Testis (tissue), 3 donors: ENCODE measurements around the gene MTERF1. TPM values are rescaled to one million over a fixed set of nuclear protein-coding genes. Genes with fewer than 3 reads are reported as not detected.

Source experiments
- DNase-seq: peaks from one replicate; pipeline ENCODE4 v3.0.0-alpha.2; 2019
- H3K27ac ChIP-seq, 2 donors: fragments of 200-600 bp; sonication (generic); one replicate each; pipeline ENCODE4 v1.5.1; 2019
- H3K27me3 ChIP-seq: fragments of 200-600 bp; sonication (generic); one replicate; pipeline ENCODE4 v1.5.1; 2019
- H3K36me3 ChIP-seq: fragments of 200-600 bp; sonication (generic); one replicate; pipeline ENCODE4 v1.5.1; 2017; ENCODE audit warnings: low read depth; ENCODE audit errors: missing control alignments
- H3K4me1 ChIP-seq: fragments of 200-600 bp; sonication (generic); one replicate; pipeline ENCODE4 v1.5.1; 2019
- H3K4me3 ChIP-seq, 2 donors: fragments of 200-600 bp; sonication (generic); one replicate each; pipeline ENCODE4 v1.5.1; 2017 to 2019
- H3K9me3 ChIP-seq: fragments of 200-600 bp; sonication (generic); one replicate; pipeline ENCODE4 v1.5.1; 2017
- POLR2A ChIP-seq: fragments of 450-650 bp; IDR thresholded peaks from one replicate; pipeline ENCODE4 v1.6.1; 2017; ENCODE audit warnings: antibody characterized with exemption, mild to moderate bottlenecking, moderate library complexity
- WGBS, 2 donors: methylation state at CpG; one replicate each; pipeline ENCODE4 v1.1.5; 2018; 5-methylcytosine and 5-hydroxymethylcytosine counted together
- intact Hi-C: fragments of 100-400 bp; cut with DNase I; formaldehyde crosslinking; loops from one replicate; pipeline ENCODE4 v1.15.1; 2023; ENCODE audit warnings: low total_unique reads
- polyA plus RNA-seq: library from polyadenylated mRNA; stranded (reverse); fragments of 350-450 nt; fragmentation: Illumina TruSeq; extraction: RNeasy Lipid Tissue Mini Kit (QIAGEN cat#74804); gene quantifications from one replicate; pipeline ENCODE4 v1.2.3, GENCODE V29; 2014; ENCODE audit warnings: low read depth, low replicate concordance; ENCODE audit not compliant: insufficient read depth
- total RNA-seq, 2 donors: library from RNA; depleted of rRNA; stranded (reverse); fragments of >200 nt; gene quantifications; one replicate each; pipeline ENCODE4 v1.2.3, GENCODE V29; 2016
- TF ChIP-seq, protein P1 (sequence below), 3 experiments: fragments of 450-650 bp in 2 of 3; fragments of 200-600 bp in 1 of 3; sonication (generic) in 1 of 3; IDR thresholded peaks; one replicate each; pipeline ENCODE4 v1.5.1; 2016 to 2019; ENCODE audit warnings: antibody characterized with exemption in 3 of 3, mild to moderate bottlenecking in 2 of 3, moderate library complexity in 1 of 3

The MTERF1 gene
- total and polyA plus RNA-seq, 3 donors from 2014 or later: 7.6 to 18.7 (median 10.0) TPM

DNA sequence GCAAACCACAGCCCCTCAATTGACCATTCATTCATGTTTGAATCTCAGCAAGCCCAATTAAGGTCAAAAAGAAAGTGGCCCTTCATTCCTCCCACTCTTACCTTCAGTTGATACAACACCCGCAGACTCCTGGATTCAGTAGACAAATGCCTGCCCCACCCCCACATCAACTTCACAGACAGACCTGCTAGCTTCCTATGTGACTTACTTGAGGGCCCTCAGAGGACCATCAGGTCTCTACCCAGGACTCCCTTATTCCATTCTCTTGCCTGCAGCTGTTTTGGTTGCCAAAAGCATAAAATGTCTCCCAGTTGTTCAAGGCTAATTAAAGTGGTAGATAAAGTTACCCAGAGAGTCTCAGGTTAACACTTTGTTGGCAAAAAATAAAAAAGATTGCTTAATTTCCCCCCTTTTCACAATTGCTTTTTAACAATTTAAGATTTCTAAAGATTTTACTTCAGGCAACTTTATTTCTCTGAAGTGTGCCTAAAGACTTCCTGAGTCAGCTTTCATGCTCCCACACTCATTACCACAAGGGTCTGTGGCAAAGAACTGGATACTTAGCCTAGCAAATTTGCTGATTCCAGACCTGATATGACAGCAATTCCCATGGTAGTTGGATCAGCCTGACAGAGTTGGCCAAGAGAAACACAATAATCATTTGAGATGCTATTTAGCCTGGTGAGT is 3.3 kb upstream of the MTERF1 start:
- WGBS, 2 donors: 50 to 61% methylated on average over 1 of the region's 1 CpG
- peaks cover 6% of the 10 kb centered on the region for H3K4me1 ChIP-seq
- no peaks in the 10 kb centered on the region for H3K9me3 ChIP-seq
- H3K27ac ChIP-seq: no peak overlapping the region
- no peak overlapping the region for H3K4me3 ChIP-seq
- intact Hi-C loops: no loop called here
- H3K27me3 ChIP-seq: no peaks in the 10 kb centered on the region
- no peak for TF ChIP-seq POLR2A
- TF ChIP-seq, protein P1, sequence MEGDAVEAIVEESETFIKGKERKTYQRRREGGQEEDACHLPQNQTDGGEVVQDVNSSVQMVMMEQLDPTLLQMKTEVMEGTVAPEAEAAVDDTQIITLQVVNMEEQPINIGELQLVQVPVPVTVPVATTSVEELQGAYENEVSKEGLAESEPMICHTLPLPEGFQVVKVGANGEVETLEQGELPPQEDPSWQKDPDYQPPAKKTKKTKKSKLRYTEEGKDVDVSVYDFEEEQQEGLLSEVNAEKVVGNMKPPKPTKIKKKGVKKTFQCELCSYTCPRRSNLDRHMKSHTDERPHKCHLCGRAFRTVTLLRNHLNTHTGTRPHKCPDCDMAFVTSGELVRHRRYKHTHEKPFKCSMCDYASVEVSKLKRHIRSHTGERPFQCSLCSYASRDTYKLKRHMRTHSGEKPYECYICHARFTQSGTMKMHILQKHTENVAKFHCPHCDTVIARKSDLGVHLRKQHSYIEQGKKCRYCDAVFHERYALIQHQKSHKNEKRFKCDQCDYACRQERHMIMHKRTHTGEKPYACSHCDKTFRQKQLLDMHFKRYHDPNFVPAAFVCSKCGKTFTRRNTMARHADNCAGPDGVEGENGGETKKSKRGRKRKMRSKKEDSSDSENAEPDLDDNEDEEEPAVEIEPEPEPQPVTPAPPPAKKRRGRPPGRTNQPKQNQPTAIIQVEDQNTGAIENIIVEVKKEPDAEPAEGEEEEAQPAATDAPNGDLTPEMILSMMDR (IDR thresholded peaks at IDR 0.05): no peak
- DNase-seq: no peak
- H3K36me3 ChIP-seq: no peaks in the 10 kb centered on the region

DNA sequence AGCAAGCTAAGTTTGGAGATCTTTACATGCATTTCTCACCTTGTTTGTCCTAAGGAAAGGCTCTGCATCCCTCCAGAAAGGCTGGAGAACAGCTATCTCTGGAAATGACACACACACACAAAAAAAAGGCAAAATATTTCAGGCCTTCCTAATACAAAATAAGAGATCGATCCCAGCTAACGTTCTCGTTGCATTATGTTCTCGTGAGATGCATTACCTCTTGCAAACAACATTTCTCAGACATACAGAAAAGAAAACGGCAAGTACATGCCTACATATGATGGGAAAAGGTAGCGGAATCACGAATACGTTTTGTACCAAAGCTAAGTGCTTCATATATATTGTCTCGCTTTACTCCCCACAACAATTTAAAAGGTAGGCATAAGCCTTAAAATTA is 488 bp downstream of the MTERF1 start:
- Histone ChIP-seq H3K27ac (no peak overlapping the region), H3K27me3 (no peaks in the 10 kb centered on the region), H3K4me3 (peak overlapping the region; percentile 73 to 79)

DNA sequence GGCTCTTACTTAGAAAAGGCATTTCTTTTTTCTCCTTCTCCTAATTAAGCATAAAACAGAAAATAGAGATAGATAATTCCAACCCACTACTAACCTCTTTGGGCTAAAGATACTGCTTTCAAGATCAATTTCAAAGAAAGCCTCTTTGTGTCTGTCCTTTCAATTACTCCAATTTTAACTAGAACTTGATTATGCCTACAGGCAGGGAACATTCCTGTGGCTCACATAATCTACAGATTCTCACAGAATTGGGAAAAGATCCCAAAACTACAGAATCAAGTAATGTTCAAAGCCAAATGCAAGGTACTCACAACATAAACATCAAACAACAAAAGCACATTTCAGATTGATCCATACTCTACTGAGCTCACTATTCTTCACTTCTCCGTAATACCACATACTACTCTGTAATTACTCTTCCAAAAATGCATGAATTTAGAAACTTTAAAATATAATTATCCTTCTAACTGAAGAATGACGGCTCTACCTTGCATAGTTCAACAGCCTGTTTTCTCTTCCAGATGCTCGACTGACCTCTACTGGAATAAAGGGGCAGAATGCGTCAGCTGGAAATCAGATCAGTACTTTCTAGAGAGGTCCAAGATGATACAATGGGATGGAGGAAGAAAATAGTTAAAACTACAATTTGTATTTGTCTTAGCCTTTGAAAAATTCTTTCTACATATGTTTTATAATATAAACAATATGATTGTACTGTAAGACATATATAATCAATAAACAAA is 3.9 kb downstream of the MTERF1 start:
- no peaks in the 10 kb centered on the region for H3K36me3 ChIP-seq
- WGBS, 2 donors: 75 to 82% methylated on average over 4 of the region's 4 CpGs
- intact Hi-C loops: no loop called here
- TF ChIP-seq, protein P1 (IDR thresholded peaks at IDR 0.05): no peak
- H3K4me3 ChIP-seq: no peak overlapping the region
- H3K27ac ChIP-seq: no peak overlapping the region
- H3K9me3 ChIP-seq: no peaks in the 10 kb centered on the region
- H3K4me1 ChIP-seq: peaks cover 6% of the 10 kb centered on the region
- DNase-seq: no peak
- H3K27me3 ChIP-seq: no peaks in the 10 kb centered on the region

More for the DNA sequence above, 488 bp downstream of the MTERF1 start:
- WGBS, 2 donors: 3% methylated on average over 9 of the region's 9 CpGs
- Histone ChIP-seq H3K4me1 (peaks cover 6% of the 10 kb centered on the region), H3K9me3 (no peaks in the 10 kb centered on the region), H3K36me3 (no peaks in the 10 kb centered on the region)
- intact Hi-C loops: no loop called here
- no peak for TF ChIP-seq POLR2A
- TF ChIP-seq, protein P1 (IDR thresholded peaks at IDR 0.05): no peak
- no peak for DNase-seq

DNA sequence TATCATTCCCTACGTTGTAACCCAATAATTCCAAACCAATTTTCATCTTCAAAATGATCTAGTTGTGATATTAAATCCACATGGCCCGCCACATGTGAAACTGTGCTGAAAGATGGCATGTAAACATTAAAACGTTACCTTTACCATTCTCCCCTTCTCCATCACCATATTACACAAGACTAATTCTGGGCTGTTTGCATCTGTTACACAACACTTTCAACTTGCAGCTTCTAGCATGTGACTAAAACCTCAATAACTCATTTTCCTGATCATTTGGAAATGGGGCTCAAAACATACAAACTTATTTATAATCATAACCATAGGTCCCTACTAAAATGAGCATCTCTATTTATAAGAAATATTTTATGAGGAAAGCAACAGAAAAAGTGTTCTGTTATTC is 4.7 kb downstream of the MTERF1 start:
- WGBS, 2 donors: 94 to 95% methylated on average over 3 of the region's 3 CpGs
- intact Hi-C loops: no loop called here
- DNase-seq: no peak

More for the DNA sequence above, 4.7 kb downstream of the MTERF1 start:
- Histone ChIP-seq H3K36me3 (no peaks in the 10 kb centered on the region), H3K4me3 (no peak overlapping the region), H3K4me1 (peaks cover 6% of the 10 kb centered on the region), H3K27me3 (no peaks in the 10 kb centered on the region), H3K9me3 (no peaks in the 10 kb centered on the region), H3K27ac (no peak overlapping the region)
- TF ChIP-seq POLR2A: no peak
- TF ChIP-seq, protein P1 (IDR thresholded peaks at IDR 0.05): no peak
